GM13977 (cell line): ENCODE results near the gene WDR27.

ENCODE experiments used
- DNase-seq: peaks from one replicate; pipeline ENCODE4 v3.0.0; 2012; ENCODE audit warnings: low spot score
- in situ Hi-C: fragments of 300-500 bp; cut with MboI; formaldehyde crosslinking; loops from one replicate; pipeline ENCODE4 v1.12.0; 2022; ENCODE audit warnings: low sequenced_read_pairs, low pct_unique_long_range_greater_than_20kb, mixed read lengths, inconsistent platforms; ENCODE audit not compliant: unreplicated experiment
- TF ChIP-seq, protein P1 (sequence below): IDR thresholded peaks from 2 replicates; pipeline ENCODE4 v1.5.1; 2012; ENCODE audit warnings: mild to moderate bottlenecking, control low read depth; ENCODE audit not compliant: insufficient read depth; ENCODE audit errors: extremely low read depth, missing control alignments

Gene WDR27

DNA sequence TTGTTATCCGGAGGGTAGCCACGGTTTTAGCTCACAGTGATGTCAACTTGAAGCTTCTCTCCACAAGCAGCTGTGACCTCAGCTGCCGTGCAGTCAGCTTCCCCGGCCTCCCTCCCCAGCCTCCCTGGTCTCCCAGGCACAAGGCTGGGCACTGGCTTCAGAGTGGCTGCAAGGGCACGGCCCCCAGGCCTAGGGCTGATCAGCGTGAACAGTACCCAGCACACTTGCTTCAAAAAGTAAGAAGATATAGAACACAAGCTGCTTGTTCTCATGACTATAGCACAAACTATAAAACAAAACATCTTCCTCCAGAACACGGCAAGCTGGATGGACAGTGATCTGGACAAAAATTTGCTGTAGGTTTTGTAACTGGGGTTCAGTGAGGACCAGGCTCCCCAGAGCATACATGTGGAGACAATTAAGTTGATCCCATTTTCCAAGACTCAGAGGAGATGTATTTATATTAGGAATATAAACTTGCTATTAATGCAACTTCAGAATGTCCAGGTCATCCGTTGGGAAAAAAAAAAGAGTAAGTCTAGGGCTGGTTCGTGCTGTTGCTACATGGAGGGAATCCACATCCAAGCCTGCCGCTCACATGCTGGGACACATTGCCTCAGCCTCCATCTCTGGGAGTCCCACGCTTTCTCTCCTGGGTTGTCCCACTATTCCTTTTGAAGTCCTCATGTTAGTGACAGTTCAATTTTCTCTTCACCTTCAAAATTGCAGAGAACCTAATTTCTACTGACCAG, 248.8 kb downstream of the WDR27 start:
- TF ChIP-seq, protein P1, sequence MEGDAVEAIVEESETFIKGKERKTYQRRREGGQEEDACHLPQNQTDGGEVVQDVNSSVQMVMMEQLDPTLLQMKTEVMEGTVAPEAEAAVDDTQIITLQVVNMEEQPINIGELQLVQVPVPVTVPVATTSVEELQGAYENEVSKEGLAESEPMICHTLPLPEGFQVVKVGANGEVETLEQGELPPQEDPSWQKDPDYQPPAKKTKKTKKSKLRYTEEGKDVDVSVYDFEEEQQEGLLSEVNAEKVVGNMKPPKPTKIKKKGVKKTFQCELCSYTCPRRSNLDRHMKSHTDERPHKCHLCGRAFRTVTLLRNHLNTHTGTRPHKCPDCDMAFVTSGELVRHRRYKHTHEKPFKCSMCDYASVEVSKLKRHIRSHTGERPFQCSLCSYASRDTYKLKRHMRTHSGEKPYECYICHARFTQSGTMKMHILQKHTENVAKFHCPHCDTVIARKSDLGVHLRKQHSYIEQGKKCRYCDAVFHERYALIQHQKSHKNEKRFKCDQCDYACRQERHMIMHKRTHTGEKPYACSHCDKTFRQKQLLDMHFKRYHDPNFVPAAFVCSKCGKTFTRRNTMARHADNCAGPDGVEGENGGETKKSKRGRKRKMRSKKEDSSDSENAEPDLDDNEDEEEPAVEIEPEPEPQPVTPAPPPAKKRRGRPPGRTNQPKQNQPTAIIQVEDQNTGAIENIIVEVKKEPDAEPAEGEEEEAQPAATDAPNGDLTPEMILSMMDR, result no peak
- DNase-seq, result no peak
- in situ Hi-C loops, result no loop called here

DNA sequence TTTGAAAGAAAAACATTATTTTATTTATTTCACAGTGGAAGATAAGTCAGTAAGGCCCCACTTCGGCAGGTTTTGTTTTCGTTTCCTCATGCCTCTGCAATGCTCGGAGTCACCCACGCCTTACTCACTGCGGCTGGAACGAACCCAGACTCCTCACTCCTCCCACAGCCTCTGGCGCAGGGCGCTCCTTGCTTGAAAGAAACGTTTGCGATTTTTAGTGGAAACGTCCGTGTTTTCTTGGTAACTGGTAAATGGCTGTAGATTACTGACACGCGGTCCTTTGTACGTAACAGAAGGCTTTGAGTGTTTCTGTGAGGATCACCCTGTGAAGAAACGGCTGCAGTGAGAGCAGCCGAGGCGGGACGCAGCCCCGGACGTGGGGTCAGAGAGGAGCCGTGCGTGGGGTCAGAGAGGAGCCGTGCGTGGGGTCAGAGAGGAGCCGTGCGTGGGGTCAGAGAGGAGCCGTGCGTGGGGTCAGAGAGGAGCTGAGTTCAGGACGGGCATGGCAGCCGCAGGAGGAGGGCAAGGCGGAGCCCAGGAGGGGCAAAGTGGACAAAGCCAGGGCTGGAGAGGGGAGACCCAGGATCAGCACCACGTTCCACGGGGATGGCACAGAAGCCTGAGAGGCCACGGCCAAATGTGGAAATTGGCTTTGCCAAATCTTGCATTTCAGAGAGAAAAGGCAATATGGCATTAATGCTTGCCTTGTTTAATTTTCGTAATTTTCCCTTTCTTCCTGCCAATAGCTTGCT, 249.5 kb downstream of the WDR27 start:
- DNase-seq, result no peak
- TF ChIP-seq, protein P1, result no peak
- in situ Hi-C loops, result no loop called here

DNA sequence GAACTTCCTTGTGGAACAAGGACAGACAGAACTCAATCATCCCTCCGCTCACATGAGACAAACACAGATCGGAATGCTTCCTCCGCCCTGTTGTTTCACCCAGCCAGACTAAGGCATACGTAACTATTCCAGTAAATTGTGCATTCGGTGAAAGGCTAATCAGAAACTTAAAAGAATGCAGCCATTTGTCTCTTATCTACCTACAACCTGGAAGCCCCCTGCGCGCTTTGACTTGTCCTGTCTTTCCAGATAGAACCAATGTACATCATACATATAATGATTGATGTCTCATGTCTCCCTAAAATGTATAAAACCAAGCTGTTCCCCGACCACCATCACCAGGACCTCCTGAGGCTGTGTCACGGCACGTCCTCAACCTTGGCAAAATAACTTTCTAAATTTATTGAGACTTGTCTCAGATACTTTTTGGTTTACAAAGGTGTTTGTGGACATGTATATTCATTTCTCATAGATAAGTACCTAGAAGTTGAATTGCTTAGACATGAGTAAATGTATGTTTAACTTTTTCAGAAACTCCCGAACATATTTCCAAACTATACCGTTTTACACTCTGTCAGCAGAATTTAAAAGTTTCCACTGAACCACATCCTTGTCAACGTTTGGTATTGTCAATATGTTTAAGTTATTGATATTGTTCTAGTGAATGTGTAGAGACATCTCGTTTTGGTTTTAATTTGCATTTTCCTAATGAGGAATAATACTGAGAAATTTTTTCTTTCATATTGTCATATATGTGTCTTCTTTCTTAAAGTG, 250.6 kb downstream of the WDR27 start:
- no peak for DNase-seq
- in situ Hi-C loops, result no loop called here
- TF ChIP-seq, protein P1, result no peak

DNA sequence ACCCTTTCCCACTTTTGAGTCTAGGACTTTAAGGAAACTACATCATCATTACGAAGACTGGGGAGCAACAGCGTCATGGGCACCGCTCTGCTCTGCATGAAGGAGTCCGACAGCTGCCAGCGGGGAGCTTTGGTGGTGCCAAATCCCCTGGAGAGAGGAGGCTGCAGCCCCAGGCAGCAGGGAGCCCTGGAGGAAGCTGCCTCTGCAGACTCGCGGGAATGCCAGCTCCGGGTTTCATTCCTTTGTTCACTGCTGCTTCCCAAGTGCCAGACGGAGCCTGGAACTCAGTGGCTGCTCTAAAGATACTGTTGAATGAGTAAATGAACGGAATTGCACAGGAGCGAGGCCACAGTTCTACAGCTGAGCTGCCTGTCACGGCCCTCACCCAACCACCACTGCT, 251.7 kb downstream of the WDR27 start:
- TF ChIP-seq, protein P1, result no peak
- no peak for DNase-seq
- in situ Hi-C loops, result no loop called here

DNA sequence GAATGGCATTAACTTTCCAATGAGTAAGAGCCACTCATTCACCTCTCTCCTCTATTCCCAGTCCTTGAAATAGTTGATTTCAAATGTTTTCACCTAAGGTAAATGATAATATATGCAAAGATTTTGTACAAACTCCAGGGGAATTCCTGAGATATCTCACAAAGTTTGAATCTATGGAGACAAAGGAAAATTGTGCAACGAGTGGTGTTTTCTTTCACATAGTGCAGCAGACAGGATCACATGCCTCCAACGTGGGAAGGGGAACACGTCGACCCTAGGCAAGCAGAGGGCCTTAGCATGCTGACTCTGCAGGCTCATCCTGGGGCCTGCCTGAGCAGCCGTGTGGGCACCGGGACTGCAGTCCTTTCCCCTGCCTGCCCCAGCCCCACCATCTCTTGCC, 252.6 kb downstream of the WDR27 start:
- no peak for DNase-seq
- in situ Hi-C loops, result no loop called here

More for the DNA sequence above, 252.6 kb downstream of the WDR27 start:
- TF ChIP-seq, protein P1, result no peak
